Gastrocnemius medialis (tissue), 4 donors: Measurements from ENCODE around the gene C15orf62.

ENCODE experiments used
- CTCF ChIP-seq, 5 experiments: fragments of 450-650 bp in 3 of 5; fragments of 200-600 bp in 2 of 5; sonication (generic) in 2 of 5; IDR thresholded peaks in 4 of 5; conservative IDR thresholded peaks in 1 of 5; 1 replicate in 4 of 5; 2 replicates in 1 of 5; pipeline ENCODE4 v1.5.1; 2016 to 2019; ENCODE audit warnings: antibody characterized with exemption in 5 of 5, mild to moderate bottlenecking in 3 of 5, moderate library complexity in 3 of 5
- POLR2A ChIP-seq, 2 donors: fragments of 450-650 bp; IDR thresholded peaks; one replicate each; pipeline ENCODE4 v1.6.1; 2017; ENCODE audit warnings: antibody characterized with exemption in 2 of 2, mild to moderate bottlenecking in 2 of 2, moderate library complexity in 2 of 2

GRCh38 chr15:40764629-40765103 is 5.1 kb upstream of the C15orf62 start:
- TF ChIP-seq CTCF (IDR thresholded peaks at IDR 0.05 in 4 of 5, conservative IDR thresholded peaks at IDR 0.05 in 1 of 5): no peak
- TF ChIP-seq POLR2A (IDR thresholded peaks at IDR 0.05): no peak
